ENCODE data around the gene CANT1.

DNA sequence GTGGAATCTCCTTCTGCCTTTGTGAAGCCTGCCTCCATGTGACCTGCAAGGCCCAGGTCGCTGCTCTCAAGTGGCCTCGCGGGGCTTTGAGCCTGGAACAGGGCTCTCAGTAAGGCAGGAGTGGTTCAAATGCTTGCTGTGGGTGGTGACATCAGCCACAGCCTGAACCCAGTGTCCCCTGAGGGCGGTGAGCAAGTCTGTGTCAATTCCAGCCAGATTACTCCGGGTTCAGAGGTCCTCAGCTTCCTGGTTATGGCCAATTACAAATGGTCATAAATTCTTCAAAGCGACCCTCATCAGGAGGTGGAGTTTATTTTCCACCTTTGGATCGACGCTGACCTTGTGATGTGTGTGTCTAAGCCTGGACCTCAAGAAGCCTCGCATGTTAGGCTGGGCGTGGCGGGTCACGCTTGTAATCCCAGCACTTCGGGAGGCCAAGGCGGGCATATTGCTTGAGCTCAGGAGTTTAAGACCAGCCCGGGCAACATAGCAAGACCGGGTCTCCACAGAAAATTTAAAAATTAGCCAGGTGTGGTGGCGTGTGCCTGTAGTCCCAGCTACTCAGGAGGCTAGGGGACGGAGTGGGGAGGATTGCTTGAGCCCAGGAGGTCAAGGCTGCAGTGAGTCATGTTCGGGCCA is 47.1 kb downstream of the CANT1 start:
- TF ChIP-seq, protein P1, sequence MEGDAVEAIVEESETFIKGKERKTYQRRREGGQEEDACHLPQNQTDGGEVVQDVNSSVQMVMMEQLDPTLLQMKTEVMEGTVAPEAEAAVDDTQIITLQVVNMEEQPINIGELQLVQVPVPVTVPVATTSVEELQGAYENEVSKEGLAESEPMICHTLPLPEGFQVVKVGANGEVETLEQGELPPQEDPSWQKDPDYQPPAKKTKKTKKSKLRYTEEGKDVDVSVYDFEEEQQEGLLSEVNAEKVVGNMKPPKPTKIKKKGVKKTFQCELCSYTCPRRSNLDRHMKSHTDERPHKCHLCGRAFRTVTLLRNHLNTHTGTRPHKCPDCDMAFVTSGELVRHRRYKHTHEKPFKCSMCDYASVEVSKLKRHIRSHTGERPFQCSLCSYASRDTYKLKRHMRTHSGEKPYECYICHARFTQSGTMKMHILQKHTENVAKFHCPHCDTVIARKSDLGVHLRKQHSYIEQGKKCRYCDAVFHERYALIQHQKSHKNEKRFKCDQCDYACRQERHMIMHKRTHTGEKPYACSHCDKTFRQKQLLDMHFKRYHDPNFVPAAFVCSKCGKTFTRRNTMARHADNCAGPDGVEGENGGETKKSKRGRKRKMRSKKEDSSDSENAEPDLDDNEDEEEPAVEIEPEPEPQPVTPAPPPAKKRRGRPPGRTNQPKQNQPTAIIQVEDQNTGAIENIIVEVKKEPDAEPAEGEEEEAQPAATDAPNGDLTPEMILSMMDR (IDR thresholded peaks at IDR 0.05; ENCODE audit: low read depth, low read length, missing input control) = no peak
- TF ChIP-seq FOXA1 (IDR thresholded peaks at IDR 0.05) = no peak
- TF ChIP-seq, protein P2, sequence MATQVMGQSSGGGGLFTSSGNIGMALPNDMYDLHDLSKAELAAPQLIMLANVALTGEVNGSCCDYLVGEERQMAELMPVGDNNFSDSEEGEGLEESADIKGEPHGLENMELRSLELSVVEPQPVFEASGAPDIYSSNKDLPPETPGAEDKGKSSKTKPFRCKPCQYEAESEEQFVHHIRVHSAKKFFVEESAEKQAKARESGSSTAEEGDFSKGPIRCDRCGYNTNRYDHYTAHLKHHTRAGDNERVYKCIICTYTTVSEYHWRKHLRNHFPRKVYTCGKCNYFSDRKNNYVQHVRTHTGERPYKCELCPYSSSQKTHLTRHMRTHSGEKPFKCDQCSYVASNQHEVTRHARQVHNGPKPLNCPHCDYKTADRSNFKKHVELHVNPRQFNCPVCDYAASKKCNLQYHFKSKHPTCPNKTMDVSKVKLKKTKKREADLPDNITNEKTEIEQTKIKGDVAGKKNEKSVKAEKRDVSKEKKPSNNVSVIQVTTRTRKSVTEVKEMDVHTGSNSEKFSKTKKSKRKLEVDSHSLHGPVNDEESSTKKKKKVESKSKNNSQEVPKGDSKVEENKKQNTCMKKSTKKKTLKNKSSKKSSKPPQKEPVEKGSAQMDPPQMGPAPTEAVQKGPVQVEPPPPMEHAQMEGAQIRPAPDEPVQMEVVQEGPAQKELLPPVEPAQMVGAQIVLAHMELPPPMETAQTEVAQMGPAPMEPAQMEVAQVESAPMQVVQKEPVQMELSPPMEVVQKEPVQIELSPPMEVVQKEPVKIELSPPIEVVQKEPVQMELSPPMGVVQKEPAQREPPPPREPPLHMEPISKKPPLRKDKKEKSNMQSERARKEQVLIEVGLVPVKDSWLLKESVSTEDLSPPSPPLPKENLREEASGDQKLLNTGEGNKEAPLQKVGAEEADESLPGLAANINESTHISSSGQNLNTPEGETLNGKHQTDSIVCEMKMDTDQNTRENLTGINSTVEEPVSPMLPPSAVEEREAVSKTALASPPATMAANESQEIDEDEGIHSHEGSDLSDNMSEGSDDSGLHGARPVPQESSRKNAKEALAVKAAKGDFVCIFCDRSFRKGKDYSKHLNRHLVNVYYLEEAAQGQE (IDR thresholded peaks at IDR 0.05) = no peak

Data from liver (tissue), 2 donors.